Thyroid gland (tissue), 4 donors: ENCODE data around the gene PABPC3.

ENCODE experiments used
- CTCF ChIP-seq, 6 experiments: fragments of 200-600 bp in 3 of 6; fragments of 450-650 bp in 3 of 6; sonication (generic) in 3 of 6; IDR thresholded peaks; one replicate each; pipeline ENCODE4 v1.5.1; 2016 to 2019; ENCODE audit warnings: antibody characterized with exemption in 6 of 6, mild to moderate bottlenecking in 2 of 6, inconsistent platforms in 1 of 6, moderate library complexity in 1 of 6
- POLR2A ChIP-seq, 2 donors: fragments of 450-650 bp; IDR thresholded peaks; one replicate each; pipeline ENCODE4 v1.6.1; 2017; ENCODE audit warnings: antibody characterized with exemption in 2 of 2, mild to moderate bottlenecking in 2 of 2, moderate library complexity in 1 of 2

GRCh38 chr13:25080773-25081172 is 15.2 kb upstream of the PABPC3 start:
- TF ChIP-seq CTCF (IDR thresholded peaks at IDR 0.05) (no peak), POLR2A (IDR thresholded peaks at IDR 0.05) (no peak)
